AG04449 (cell line): ENCODE measurements around the gene DISC1.
A peak's percentile ranks its signal among the peaks of the same experiment; 100 is the strongest.

Experiments used
- CTCF ChIA-PET: fragments of 350-600 bp; formaldehyde crosslinking; extraction: SDS; loops from one replicate; lab custom pipeline; 2021; ENCODE audit warnings: antibody characterized with exemption; lab: Yijun Ruan, JAX
- POLR2A ChIA-PET: fragments of 400-600, 350-600 bp; formaldehyde crosslinking; extraction: SDS; loops from one replicate; lab custom pipeline; 2020; ENCODE audit warnings: antibody characterized with exemption, inconsistent platforms; lab: Yijun Ruan, JAX
- DNase-seq: peaks from one replicate; pipeline ENCODE4 v3.0.0-alpha.2; 2010; ENCODE audit warnings: low read depth, low spot score
- H3K4me3 ChIP-seq: 2 replicates; pipeline ENCODE4 v1.5.1; 2011; ENCODE audit warnings: low read depth, mild to moderate bottlenecking, control low read depth, low read length
- CTCF ChIP-seq: IDR thresholded peaks from one replicate; pipeline ENCODE4 v1.5.1; 2011; ENCODE audit warnings: mild to moderate bottlenecking, moderate library complexity, low read length, control low read depth, inconsistent platforms; ENCODE audit not compliant: insufficient read depth; ENCODE audit errors: missing control alignments

Gene DISC1

GRCh38 chr1:232012773-232013386, 386.3 kb downstream of the DISC1 start:
- peak; percentile 1 for DNase-seq
- ChIA-PET CTCF (interaction anchor here (1.4 kb wide), 1 partner anchor 256 kb away, joined by 3 read pairs; no protein-coding TSS in a partner anchor), POLR2A (no interaction called here)
- TF ChIP-seq CTCF: no peak
- no peak overlapping the region for H3K4me3 ChIP-seq

GRCh38 chr1:232014941-232015340, 388.4 kb downstream of the DISC1 start:
- CTCF ChIA-PET: no interaction called here
- no peak for DNase-seq
- POLR2A ChIA-PET: no interaction called here

GRCh38 chr1:232016616-232017015, 390.0 kb downstream of the DISC1 start:
- DNase-seq: peak; percentile 21
- ChIA-PET POLR2A (interaction anchor here (0.7 kb wide), 1 partner anchor 93 kb away, joined by 4 read pairs; no protein-coding TSS in a partner anchor), CTCF (interaction anchor here (1.0 kb wide), 1 partner anchor 15 kb away, joined by 4 read pairs; no protein-coding TSS in a partner anchor)
- H3K4me3 ChIP-seq: no peak overlapping the region
- TF ChIP-seq CTCF: no peak

More at GRCh38 chr1:232014941-232015340, 388.4 kb downstream of the DISC1 start:
- TF ChIP-seq CTCF: no peak
- no peak overlapping the region for H3K4me3 ChIP-seq

GRCh38 chr1:232017057-232017456, 390.5 kb downstream of the DISC1 start:
- DNase-seq: peak; percentile 7
- no peak overlapping the region for H3K4me3 ChIP-seq
- CTCF ChIA-PET: no interaction called here
- POLR2A ChIA-PET: no interaction called here
- TF ChIP-seq CTCF: no peak

- TF ChIP-seq CTCF: no peak
- no peak for DNase-seq
- POLR2A ChIA-PET: no interaction called here
- no peak overlapping the region for H3K4me3 ChIP-seq
- CTCF ChIA-PET: interaction anchor here (1.5 kb wide), 1 partner anchor 10 kb away, joined by 4 read pairs; no protein-coding TSS in a partner anchor
Measured at GRCh38 chr1:232017759-232018158, 391.2 kb downstream of the DISC1 start.

GRCh38 chr1:232018231-232019025, 391.8 kb downstream of the DISC1 start:
- TF ChIP-seq CTCF: no peak
- no peak overlapping the region for H3K4me3 ChIP-seq
- CTCF ChIA-PET: interaction anchor here (1.5 kb wide), 1 partner anchor 9 kb away, joined by 4 read pairs; no protein-coding TSS in a partner anchor
- POLR2A ChIA-PET: no interaction called here
- no peak for DNase-seq
